HG03045 (cell line): ENCODE data around the gene TEX14.

ENCODE experiments used
- ATAC-seq: cut with Tn5 transposase; IDR thresholded peaks from one replicate; pipeline ENCODE4 v1.9.1; 2021; ENCODE audit warnings: mild to moderate bottlenecking, moderate library complexity; ENCODE audit not compliant: unreplicated experiment

Gene TEX14

GRCh38 chr17:58691701-58692238 lies at the start of gene TEX14:
Gene TEX14 (minus strand): TSS chr17:58692045. CDS start chr17:58652001, 40,044 bp downstream.
- no peak for ATAC-seq

- no peak for ATAC-seq
These were observed 49.3 kb upstream of the TEX14 start for GRCh38 chr17:58741121-58741625.

- no peak for ATAC-seq
These were observed 43.0 kb upstream of the TEX14 start for GRCh38 chr17:58734811-58735210.

- ATAC-seq = no peak
These were observed 42.2 kb upstream of the TEX14 start for GRCh38 chr17:58734040-58734439.

GRCh38 chr17:58730937-58731336 lies 39.1 kb upstream of the TEX14 start:
- no peak for ATAC-seq

GRCh38 chr17:58728798-58729197 lies 37.0 kb upstream of the TEX14 start:
- no peak for ATAC-seq

GRCh38 chr17:58722696-58723095 lies 30.9 kb upstream of the TEX14 start:
- ATAC-seq = no peak

- no peak for ATAC-seq
These were observed 30.4 kb upstream of the TEX14 start for GRCh38 chr17:58722274-58722673.

GRCh38 chr17:58710948-58711552 lies 19.2 kb upstream of the TEX14 start:
- no peak for ATAC-seq

- ATAC-seq = no peak
These were observed 14.7 kb upstream of the TEX14 start for GRCh38 chr17:58706351-58707140.

- ATAC-seq = no peak
These were observed 12.1 kb upstream of the TEX14 start for GRCh38 chr17:58703916-58704286.

- no peak for ATAC-seq
These were observed 11.5 kb upstream of the TEX14 start for GRCh38 chr17:58703137-58703915.

- no peak for ATAC-seq
These were observed 10.9 kb upstream of the TEX14 start for GRCh38 chr17:58702708-58703107.

GRCh38 chr17:58702045-58702476 lies 10.2 kb upstream of the TEX14 start:
- ATAC-seq = no peak

- ATAC-seq = no peak
These were observed 7.9 kb upstream of the TEX14 start for GRCh38 chr17:58699771-58700170.

- no peak for ATAC-seq
These were observed 3.0 kb upstream of the TEX14 start for GRCh38 chr17:58694826-58695225.

GRCh38 chr17:58694302-58694701 lies 2.5 kb upstream of the TEX14 start:
- ATAC-seq = no peak

- ATAC-seq = no peak
These were observed 1.9 kb upstream of the TEX14 start for GRCh38 chr17:58693751-58694150.

GRCh38 chr17:58693208-58693607 lies 1.4 kb upstream of the TEX14 start:
- ATAC-seq = no peak

- ATAC-seq = peak; percentile 93
These were observed 602 bp upstream of the TEX14 start, which contains the start of gene RAD51C for GRCh38 chr17:58692239-58693055. Gene RAD51C (plus strand): TSS chr17:58692602. CDS start chr17:58692644, 42 bp downstream.
